K562 (cell line): Measurements from ENCODE around the gene NUP205. TPM values are rescaled to one million over a fixed set of nuclear protein-coding genes. Genes with fewer than 3 reads are reported as not detected.

ENCODE experiments used
- ATF6 ChIP-seq: sonication (generic); formaldehyde crosslinking; IDR thresholded peaks from 2 replicates; pipeline ENCODE4 v1.4.0; 2020; ENCODE audit warnings: mild to moderate bottlenecking, missing genetic modification reagents
- DDX20 ChIP-seq: fragments of 450-650 bp; IDR thresholded peaks from 2 replicates; pipeline ENCODE4 v1.6.1; 2016; ENCODE audit warnings: missing genetic modification characterization, low read depth, mild to moderate bottlenecking, missing compliant biosample characterization, moderate library complexity
- HEY1 ChIP-seq: fragments of 250-450 bp; sonication (Bioruptor Pico); IDR thresholded peaks from 2 replicates; pipeline ENCODE4 v1.5.0; 2020; ENCODE audit warnings: mild to moderate bottlenecking, moderate library complexity, borderline replicate concordance
- HNRNPUL1 ChIP-seq: fragments of 200-400 bp; formaldehyde crosslinking; IDR thresholded peaks from 2 replicates; pipeline ENCODE4 v1.6.1; 2017; ENCODE audit warnings: low read length
- HSF4 ChIP-seq: fragments of 250-450 bp; sonication (Bioruptor Pico); IDR thresholded peaks from 2 replicates; pipeline ENCODE4 v2.1.2; 2022; ENCODE audit warnings: mild to moderate bottlenecking, moderate library complexity, borderline replicate concordance
- MNT ChIP-seq, 2 experiments: fragments of 450-650 bp; conservative IDR thresholded peaks; 2 replicates each; pipeline ENCODE4 v1.6.1; 2017; ENCODE audit warnings: mild to moderate bottlenecking in 2 of 2, moderate library complexity in 2 of 2
- NCOA1 ChIP-seq: fragments of 450-650 bp; IDR thresholded peaks from 2 replicates; pipeline ENCODE4 v1.6.1; 2016; ENCODE audit warnings: low read depth
- PTBP1 ChIP-seq: fragments of 200-400 bp; formaldehyde crosslinking; IDR thresholded peaks from 2 replicates; pipeline ENCODE4 v1.6.1; 2017; ENCODE audit warnings: low read depth, low read length
- RAD21 ChIP-seq, 2 experiments: fragments of 250-450 bp in 1 of 2; fragments of 450-650 bp in 1 of 2; sonication (Bioruptor Pico) in 1 of 2; formaldehyde crosslinking in 1 of 2; IDR thresholded peaks in 1 of 2; conservative IDR thresholded peaks in 1 of 2; 2 replicates each; pipeline versions ENCODE4 v1.4.0 to v1.8.0; 2020 to 2022; ENCODE audit warnings: mild to moderate bottlenecking in 2 of 2, moderate library complexity in 1 of 2
- SAFB2 ChIP-seq: fragments of 200-400 bp; formaldehyde crosslinking; IDR thresholded peaks from 2 replicates; pipeline ENCODE4 v1.6.1; 2018; ENCODE audit warnings: borderline replicate concordance, low read length, low read depth, moderate library complexity; ENCODE audit not compliant: severe bottlenecking
- ZNF551 ChIP-seq: fragments of 250-450 bp; sonication (Bioruptor Pico); IDR thresholded peaks from 2 replicates; pipeline ENCODE4 v1.5.0; 2021; ENCODE audit warnings: mild to moderate bottlenecking, moderate library complexity
- polyA plus RNA-seq, 8 experiments: library from polyadenylated mRNA; depleted of rRNA in 4 of 8; stranded (reverse) in 5 of 8; unstranded in 3 of 8; fragments of >200 nt; fragmentation: Nextera tagmentation in 2 of 8; fragmentation: Illumina TruSeq in 1 of 8; extraction: Ambion mirVana in 2 of 8; extraction: Trizol in 1 of 8; gene quantifications; 2 replicates each; pipeline versions ENCODE4 v1.2.1 to v1.2.3, GENCODE V29; 2011 to 2014; ENCODE audit warnings: inconsistent platforms in 1 of 8, missing spikeins in 1 of 8
- total RNA-seq, 7 experiments: library from RNA; depleted of rRNA in 6 of 7; stranded (reverse); fragments of >200 nt in 6 of 7; fragmentation: Illumina TruSeq in 2 of 7; extraction: Trizol in 2 of 7; gene quantifications; 2 replicates each; pipeline versions ENCODE4 v1.2.1 to v1.2.3, GENCODE V29; 2011 to 2021; ENCODE audit warnings: low replicate concordance in 1 of 7
- TF ChIP-seq, protein P1 (sequence below): sonication (generic); formaldehyde crosslinking; IDR thresholded peaks from 2 replicates; pipeline ENCODE4 v1.8.0; 2023; ENCODE audit warnings: missing genetic modification reagents, mild to moderate bottlenecking, borderline replicate concordance
- TF ChIP-seq, protein P2 (sequence below): fragments of 450-650 bp; IDR thresholded peaks from 2 replicates; pipeline ENCODE4 v1.6.1; 2016; ENCODE audit warnings: antibody characterized with exemption
- TF ChIP-seq, protein P3 (sequence below): fragments of 450-650 bp; formaldehyde crosslinking; IDR thresholded peaks from 2 replicates; pipeline ENCODE4 v1.4.0; 2020; ENCODE audit warnings: mild to moderate bottlenecking, moderate library complexity

The NUP205 gene
- total and polyA plus RNA-seq, 9 of the 15 experiments (the other 6 are each of a cell fraction or from before 2014, with no cell fraction given): 101 to 282 (median 193) TPM

DNA sequence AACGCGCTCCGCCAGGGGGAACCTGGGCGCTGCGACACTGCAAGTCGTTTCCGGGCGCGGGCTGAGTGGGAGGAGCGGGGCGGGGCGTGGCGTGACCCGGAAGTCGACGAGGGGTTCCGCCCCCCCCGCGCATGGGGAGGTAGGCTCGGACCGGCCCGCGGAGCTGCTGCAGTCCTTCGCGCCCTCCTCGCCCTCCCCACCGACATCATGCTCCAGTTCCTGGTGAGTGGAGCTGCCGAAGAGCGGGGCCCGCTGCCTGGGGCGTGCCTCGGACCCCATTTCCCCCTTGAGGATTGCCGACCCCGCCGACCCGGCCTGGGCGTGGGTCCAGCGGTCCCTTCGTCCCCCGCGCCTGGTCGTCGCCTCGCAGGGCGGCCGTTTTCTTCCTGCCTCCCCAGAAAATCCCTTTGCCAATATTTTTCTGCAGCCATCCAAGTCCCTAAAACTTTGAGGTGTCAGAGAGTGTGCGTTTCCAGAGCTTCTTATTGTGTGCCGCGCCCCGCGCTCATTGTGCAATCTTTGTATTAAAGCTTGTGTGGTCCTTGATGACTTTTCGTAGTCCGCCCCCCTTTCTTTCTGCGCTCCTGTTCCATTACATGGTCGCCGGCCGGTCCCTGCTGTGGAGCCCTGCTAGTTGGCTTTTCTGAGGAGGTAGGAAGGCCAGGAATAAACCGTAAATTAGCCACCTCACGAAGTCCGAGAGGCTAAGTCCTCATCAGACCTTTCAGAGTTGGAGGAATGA is 104.8 kb downstream of the NUP205 start, which contains the start of gene STMP1 (continued):
- TF ChIP-seq ATF6 (peak; percentile 79; the same call in 1 of the 2 replicates), MNT (conservative IDR thresholded peaks at IDR 0.05) (peak; percentile 86 to 96), HSF4 (CRISPR knock-in tag) (no peak), HEY1 (CRISPR knock-in tag) (no peak), RAD21 (CRISPR knock-in tag; conservative IDR thresholded peaks at IDR 0.05 in 1 of 2, IDR thresholded peaks at IDR 0.05 in 1 of 2) (peak; percentile 56 to 64), NCOA1 (peak; percentile 82; the same call in 1 of the 2 replicates), DDX20 (tag) (no peak), PTBP1 (no peak), ZNF551 (no peak), SAFB2 (no peak), HNRNPUL1 (no peak)
- TF ChIP-seq, protein P1, sequence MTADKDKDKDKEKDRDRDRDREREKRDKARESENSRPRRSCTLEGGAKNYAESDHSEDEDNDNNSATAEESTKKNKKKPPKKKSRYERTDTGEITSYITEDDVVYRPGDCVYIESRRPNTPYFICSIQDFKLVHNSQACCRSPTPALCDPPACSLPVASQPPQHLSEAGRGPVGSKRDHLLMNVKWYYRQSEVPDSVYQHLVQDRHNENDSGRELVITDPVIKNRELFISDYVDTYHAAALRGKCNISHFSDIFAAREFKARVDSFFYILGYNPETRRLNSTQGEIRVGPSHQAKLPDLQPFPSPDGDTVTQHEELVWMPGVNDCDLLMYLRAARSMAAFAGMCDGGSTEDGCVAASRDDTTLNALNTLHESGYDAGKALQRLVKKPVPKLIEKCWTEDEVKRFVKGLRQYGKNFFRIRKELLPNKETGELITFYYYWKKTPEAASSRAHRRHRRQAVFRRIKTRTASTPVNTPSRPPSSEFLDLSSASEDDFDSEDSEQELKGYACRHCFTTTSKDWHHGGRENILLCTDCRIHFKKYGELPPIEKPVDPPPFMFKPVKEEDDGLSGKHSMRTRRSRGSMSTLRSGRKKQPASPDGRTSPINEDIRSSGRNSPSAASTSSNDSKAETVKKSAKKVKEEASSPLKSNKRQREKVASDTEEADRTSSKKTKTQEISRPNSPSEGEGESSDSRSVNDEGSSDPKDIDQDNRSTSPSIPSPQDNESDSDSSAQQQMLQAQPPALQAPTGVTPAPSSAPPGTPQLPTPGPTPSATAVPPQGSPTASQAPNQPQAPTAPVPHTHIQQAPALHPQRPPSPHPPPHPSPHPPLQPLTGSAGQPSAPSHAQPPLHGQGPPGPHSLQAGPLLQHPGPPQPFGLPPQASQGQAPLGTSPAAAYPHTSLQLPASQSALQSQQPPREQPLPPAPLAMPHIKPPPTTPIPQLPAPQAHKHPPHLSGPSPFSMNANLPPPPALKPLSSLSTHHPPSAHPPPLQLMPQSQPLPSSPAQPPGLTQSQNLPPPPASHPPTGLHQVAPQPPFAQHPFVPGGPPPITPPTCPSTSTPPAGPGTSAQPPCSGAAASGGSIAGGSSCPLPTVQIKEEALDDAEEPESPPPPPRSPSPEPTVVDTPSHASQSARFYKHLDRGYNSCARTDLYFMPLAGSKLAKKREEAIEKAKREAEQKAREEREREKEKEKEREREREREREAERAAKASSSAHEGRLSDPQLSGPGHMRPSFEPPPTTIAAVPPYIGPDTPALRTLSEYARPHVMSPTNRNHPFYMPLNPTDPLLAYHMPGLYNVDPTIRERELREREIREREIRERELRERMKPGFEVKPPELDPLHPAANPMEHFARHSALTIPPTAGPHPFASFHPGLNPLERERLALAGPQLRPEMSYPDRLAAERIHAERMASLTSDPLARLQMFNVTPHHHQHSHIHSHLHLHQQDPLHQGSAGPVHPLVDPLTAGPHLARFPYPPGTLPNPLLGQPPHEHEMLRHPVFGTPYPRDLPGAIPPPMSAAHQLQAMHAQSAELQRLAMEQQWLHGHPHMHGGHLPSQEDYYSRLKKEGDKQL (CRISPR knock-in tag): no peak
- TF ChIP-seq, protein P2, sequence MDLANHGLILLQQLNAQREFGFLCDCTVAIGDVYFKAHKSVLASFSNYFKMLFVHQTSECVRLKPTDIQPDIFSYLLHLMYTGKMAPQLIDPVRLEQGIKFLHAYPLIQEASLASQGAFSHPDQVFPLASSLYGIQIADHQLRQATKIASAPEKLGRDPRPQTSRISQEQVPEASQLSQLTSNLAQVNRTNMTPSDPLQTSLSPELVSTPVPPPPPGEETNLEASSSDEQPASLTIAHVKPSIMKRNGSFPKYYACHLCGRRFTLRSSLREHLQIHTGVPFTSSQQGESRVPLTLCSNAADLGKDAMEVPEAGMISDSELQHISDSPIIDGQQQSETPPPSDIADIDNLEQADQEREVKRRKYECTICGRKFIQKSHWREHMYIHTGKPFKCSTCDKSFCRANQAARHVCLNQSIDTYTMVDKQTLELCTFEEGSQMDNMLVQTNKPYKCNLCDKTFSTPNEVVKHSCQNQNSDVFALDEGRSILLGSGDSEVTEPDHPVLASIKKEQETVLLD: no peak
- TF ChIP-seq, protein P3, sequence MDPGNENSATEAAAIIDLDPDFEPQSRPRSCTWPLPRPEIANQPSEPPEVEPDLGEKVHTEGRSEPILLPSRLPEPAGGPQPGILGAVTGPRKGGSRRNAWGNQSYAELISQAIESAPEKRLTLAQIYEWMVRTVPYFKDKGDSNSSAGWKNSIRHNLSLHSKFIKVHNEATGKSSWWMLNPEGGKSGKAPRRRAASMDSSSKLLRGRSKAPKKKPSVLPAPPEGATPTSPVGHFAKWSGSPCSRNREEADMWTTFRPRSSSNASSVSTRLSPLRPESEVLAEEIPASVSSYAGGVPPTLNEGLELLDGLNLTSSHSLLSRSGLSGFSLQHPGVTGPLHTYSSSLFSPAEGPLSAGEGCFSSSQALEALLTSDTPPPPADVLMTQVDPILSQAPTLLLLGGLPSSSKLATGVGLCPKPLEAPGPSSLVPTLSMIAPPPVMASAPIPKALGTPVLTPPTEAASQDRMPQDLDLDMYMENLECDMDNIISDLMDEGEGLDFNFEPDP: peak; percentile 6; the same call in 1 of the 2 replicates
